Mononuclear cell (primary cell): ENCODE measurements around the gene SIRT2. TPM values are rescaled to one million over a fixed set of nuclear protein-coding genes. Genes with fewer than 3 reads are reported as not detected.

Source experiments
- total RNA-seq: library from RNA; depleted of rRNA; stranded (reverse); fragments of >200 nt; gene quantifications from one replicate; pipeline ENCODE4 v1.2.3, GENCODE V29; 2012

The SIRT2 gene
- total RNA-seq, 1 donor: 50.7 TPM

Other genes starting within 250 kb of the SIRT2 start
- gene CAPN12, start 155.1 kb downstream of the SIRT2 start, total RNA-seq: 1.8 TPM
- gene LGALS7, start 126.1 kb downstream of the SIRT2 start, total RNA-seq: not detected
- not detected for gene LGALS7B, start 110.4 kb downstream of the SIRT2 start, total RNA-seq
- 0.21 TPM for gene LGALS4, start 86.7 kb downstream of the SIRT2 start, total RNA-seq
- gene ECH1, start 67.8 kb downstream of the SIRT2 start, total RNA-seq: 14.3 TPM
- gene HNRNPL, start 49.6 kb downstream of the SIRT2 start, total RNA-seq: 304 TPM
- 8.1 TPM for gene RINL, start 21.3 kb downstream of the SIRT2 start, total RNA-seq
- gene NFKBIB, start 351 bp upstream of the SIRT2 start, total RNA-seq: 22.6 TPM
- 0.42 TPM for gene CCER2, start 12.6 kb upstream of the SIRT2 start, total RNA-seq
- 6.4 TPM for gene SARS2, start 31.1 kb upstream of the SIRT2 start, total RNA-seq
- gene MRPS12, start 31.3 kb upstream of the SIRT2 start, total RNA-seq: 9.9 TPM
- under 0.01 TPM for gene FBXO17, start 76.1 kb upstream of the SIRT2 start, total RNA-seq
- not detected for gene FBXO27, start 132.9 kb upstream of the SIRT2 start, total RNA-seq
- gene ACP7, start 184.8 kb upstream of the SIRT2 start, total RNA-seq: not detected
- 1.5 TPM for gene PAK4, start 226.2 kb upstream of the SIRT2 start, total RNA-seq